Fibroblast of skin of scalp (primary cell): Measurements from ENCODE around the gene IGLL5.
"Not testable (repeated sequence)": the region's sequence is repeated elsewhere in the genome, so short reads cannot be mapped to it uniquely, and the experiment has no call there.

Experiments used
- DNase-seq: peaks from one replicate; pipeline ENCODE4 v3.0.0-alpha.2; 2013

Gene IGLL5

GRCh38 chr22:22915670-22916035, 28.0 kb downstream of the IGLL5 start:
- DNase-seq = no peak

DNA sequence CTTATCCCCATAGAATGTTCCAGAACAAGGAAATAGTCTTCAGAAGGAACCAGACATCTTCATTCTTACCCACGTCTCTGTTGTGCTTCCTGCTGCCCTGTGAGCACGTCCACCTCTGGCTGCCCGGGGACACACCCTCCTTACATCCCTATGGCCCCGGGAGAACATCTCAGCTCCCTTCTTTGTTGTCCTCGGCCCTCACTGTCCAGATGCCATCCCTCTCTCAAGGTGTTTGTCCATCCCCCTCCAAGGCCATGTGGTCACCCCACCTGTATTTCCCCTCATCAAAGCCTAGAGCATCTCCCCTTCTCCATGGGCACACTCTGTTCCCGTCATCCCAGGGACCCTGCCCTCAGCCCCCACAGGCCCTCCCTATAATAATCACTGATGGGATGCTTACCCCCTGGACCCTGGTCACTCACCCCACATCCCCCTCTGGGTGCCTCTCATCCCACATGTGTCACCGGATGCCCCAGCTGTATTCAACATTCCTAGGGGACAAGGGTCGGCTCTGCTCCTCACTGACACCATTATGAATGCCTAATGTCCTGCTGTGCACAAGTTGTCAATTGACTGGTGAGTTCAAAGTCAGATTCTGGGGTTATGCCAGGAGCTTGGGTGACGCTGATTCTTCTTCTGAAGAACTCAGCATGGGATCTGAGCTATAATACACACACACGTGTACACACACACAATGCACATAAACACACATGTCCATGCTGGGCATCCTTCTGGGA, 28.8 kb downstream of the IGLL5 start:
- DNase-seq = no peak

DNA sequence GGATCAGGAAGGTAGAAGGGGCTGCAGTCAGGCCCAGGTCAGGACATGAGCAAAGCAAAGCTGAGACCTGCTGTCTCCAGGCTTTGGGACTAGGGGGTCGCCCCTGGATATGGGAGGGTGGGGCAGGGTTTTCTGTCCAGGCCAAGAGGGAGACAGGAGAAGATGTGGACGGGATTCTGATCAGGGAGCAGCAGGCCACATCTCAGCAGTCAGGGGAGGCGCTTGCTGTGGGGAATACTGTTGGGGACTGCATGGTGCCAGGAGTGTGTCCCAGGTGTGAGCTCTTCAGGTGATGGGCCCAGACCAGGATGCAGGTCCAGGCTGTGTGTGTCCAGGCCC, 29.3 kb downstream of the IGLL5 start:
- DNase-seq = no peak

- DNase-seq = no peak
Measured at GRCh38 chr22:22917377-22917776, 29.8 kb downstream of the IGLL5 start.

DNA sequence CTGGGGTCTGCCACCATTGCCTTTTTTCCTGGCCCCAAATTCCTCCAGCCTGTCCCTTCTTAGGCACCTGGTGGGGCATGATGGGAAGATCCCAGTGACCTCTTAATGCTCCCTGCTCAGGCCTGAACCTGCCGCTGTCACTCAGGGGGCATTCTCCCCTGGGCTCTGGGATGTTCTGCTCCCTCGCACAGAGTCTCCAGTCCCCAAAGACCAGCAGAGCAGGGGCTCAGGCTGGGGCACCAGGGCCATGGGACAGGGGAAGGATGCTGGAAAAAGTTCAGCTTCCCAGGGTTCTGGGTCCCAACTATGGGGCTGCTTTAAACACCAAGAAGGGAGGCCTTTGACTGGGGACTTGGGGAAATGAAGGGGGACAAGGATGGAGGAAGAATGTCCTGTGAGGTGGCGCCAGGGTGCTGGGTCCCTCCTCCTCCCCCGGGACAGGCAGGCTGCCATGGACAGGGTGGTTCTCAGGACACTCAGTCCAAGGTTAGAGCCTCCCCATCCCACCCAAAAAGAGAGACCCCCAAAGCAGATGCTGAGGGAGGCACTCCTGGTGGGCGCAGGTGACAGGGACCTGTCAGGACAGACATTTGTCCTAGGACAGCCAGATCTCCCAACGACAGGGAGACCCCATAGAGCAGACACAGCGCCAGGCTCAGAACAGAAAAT, 30.8 kb downstream of the IGLL5 start:
- DNase-seq = no peak

- no peak for DNase-seq
Measured at GRCh38 chr22:22919041-22919440, 31.4 kb downstream of the IGLL5 start.

- DNase-seq = no peak
Measured at GRCh38 chr22:22920104-22920654, 32.6 kb downstream of the IGLL5 start.

DNA sequence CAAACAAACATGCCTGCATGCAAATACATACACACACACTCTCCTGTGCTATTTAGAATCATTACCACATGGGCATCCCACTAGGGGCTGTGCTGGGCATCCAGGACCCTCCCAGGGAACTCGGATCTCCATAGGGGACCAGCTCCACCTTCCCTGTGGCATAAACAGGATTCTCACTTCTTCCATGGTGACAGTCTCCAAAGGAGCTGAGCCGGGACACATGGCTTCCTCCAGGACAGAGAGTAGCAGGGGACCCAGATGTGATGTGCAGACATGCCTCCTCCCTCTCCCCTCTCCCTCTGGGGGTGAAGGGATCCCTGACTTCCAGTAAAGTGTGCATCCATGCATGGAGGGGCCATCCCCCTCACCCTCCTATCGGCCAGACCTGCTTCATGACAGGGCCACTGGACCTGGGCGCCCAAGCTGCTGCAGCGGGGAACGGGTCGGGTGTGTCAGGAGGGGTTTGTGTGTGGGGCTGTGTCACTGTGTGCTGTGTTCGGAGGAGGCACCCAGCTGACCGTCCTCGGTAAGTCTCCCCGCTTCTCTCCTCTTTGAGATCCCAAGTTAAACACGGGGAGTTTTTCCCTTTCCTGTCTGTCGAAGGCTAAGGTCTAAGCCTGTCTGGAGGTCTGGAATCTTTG, 33.4 kb downstream of the IGLL5 start:
- no peak for DNase-seq

- DNase-seq = no peak
Measured at GRCh38 chr22:22921575-22921974, 34.0 kb downstream of the IGLL5 start.

GRCh38 chr22:22922092-22922953, 34.7 kb downstream of the IGLL5 start:
- not testable (repeated sequence) for DNase-seq

DNA sequence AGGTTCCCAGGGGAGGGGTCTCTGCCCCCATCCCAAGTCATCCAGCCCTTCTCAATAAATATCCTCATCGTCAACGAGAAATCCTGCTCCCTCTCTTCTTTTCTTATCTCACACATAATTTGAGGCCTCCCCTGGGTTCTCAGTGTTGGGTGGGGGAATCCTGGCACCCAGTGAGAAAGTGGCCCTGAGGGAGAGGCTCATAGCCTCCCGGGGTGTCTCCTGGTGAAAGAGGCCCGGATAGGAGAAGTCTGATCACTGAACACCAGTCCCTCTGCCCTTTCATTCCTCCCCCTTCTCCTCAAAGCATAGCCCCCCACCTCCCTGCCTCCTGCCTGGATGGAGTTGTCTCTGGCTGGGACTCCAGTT, 35.3 kb downstream of the IGLL5 start:
- DNase-seq = no peak

- DNase-seq = no peak
Measured at GRCh38 chr22:22923379-22923778, 35.8 kb downstream of the IGLL5 start.

- no peak for DNase-seq
Measured at GRCh38 chr22:22923930-22924329, 36.3 kb downstream of the IGLL5 start.

GRCh38 chr22:22924369-22925145, 36.9 kb downstream of the IGLL5 start:
- no peak for DNase-seq

- DNase-seq = no peak
Measured at GRCh38 chr22:22925146-22925804, 37.7 kb downstream of the IGLL5 start.

- DNase-seq = no peak
Measured at GRCh38 chr22:22925805-22926369, 38.3 kb downstream of the IGLL5 start.

DNA sequence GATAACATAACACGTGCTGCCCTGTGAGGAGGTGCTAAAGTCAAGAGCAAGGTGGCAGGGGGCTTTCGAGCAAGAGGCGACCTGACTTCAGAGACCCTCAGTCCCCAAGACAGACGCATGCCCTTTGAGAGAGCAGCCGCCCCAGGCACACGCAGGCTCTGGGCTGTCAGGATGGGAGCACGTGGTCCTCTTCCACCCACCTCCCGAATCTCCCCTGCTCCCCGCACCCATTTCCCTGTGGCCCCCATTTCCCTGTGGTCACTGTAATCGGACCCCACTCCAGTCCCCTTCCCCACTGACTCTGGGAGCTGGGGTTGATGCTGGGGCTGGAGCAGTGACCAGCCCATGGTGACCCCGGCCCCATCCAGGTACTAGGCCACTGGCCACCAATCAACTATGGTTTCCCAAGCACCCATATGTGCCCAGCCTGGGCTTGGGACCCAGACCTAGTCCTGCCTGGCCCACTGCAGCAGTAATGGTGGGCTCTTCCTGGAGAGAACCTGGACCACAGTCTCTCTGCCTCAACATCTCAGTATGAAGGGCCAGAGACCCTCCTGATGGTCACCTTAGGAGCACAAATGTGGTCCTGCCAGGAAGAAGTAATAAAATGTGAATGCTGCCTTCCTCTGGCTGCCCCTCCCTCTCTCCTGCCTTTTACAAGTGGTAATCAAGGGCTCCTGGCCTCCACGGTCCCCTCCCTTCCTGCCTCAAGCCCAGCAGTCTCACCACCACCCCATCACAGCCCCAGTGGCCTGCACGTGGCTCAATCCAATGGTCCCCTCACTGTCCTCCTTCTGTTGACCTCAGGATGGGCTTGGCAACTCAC, 39.0 kb downstream of the IGLL5 start:
- no peak for DNase-seq

GRCh38 chr22:22927196-22927887, 39.7 kb downstream of the IGLL5 start:
- DNase-seq = no peak

- DNase-seq = no peak
Measured at GRCh38 chr22:22927888-22928665, 40.5 kb downstream of the IGLL5 start.
